Activated T-helper 1 cell treated with anti-CD3 and anti-CD28 coated beads, Interleukin-12 subunit alpha, Interleukin-12 subunit beta, Interleukin-2, Interleukin-4 antibody, amounts not matched to agents 30 ng/mL and 10 ng/mL and 1 ng/mL, durations not matched to agents 14 hours and 24 hours and 36 hours (primary cell): ENCODE results near the gene MEX3C. TPM values are rescaled to one million over a fixed set of nuclear protein-coding genes. Genes with fewer than 3 reads are reported as not detected.

Experiments
- DNase-seq: peaks from one replicate; pipeline ENCODE4 v3.0.0; 2021; ENCODE audit warnings: low spot score
- H3K27ac Mint-ChIP-seq: one replicate; pipeline ENCODE4 v1.8.0; 2021; ENCODE audit warnings: mild to moderate bottlenecking, mixed read lengths
- H3K27me3 Mint-ChIP-seq: one replicate; pipeline ENCODE4 v1.8.0; 2022; ENCODE audit warnings: mild to moderate bottlenecking, moderate library complexity, mixed read lengths; ENCODE audit not compliant: insufficient read depth
- H3K36me3 Mint-ChIP-seq: one replicate; pipeline ENCODE4 v1.8.0; 2021; ENCODE audit warnings: low read depth, mixed read lengths
- H3K4me1 Mint-ChIP-seq: one replicate; pipeline ENCODE4 v1.8.0; 2021; ENCODE audit warnings: low read depth, mixed read lengths
- H3K4me3 Mint-ChIP-seq: one replicate; pipeline ENCODE4 v1.8.0; 2021; ENCODE audit warnings: mild to moderate bottlenecking, moderate library complexity, mixed read lengths
- H3K9me3 Mint-ChIP-seq: one replicate; pipeline ENCODE4 v1.8.0; 2021; ENCODE audit warnings: mixed read lengths
- intact Hi-C: fragments of 100-400 bp; cut with micrococcal nuclease; formaldehyde crosslinking; loops from one replicate; pipeline ENCODE4 v1.15.1; 2024
- total RNA-seq: library from RNA; stranded (reverse); gene quantifications from 2 replicates; pipeline ENCODE4 v1.2.3, GENCODE V29; 2022

MEX3C gene
- total RNA-seq, 1 donor from 2014 or later = 68.0 TPM

- no peak for DNase-seq
- intact Hi-C loops = no loop called here
- Mint-ChIP-seq H3K4me1 (peaks cover 51% of the 10 kb centered on the region), H3K4me3 (no peak overlapping the region), H3K9me3 (peaks cover 3% of the 10 kb centered on the region), H3K36me3 (peaks cover 4% of the 10 kb centered on the region), H3K27ac (no peak overlapping the region), H3K27me3 (no peaks in the 10 kb centered on the region)
Measured at GRCh38 chr18:51164342-51164741, 33.1 kb downstream of the MEX3C start.

- Mint-ChIP-seq H3K27me3 (no peaks in the 10 kb centered on the region), H3K36me3 (peaks cover 4% of the 10 kb centered on the region), H3K4me3 (no peak overlapping the region), H3K4me1 (peaks cover 43% of the 10 kb centered on the region), H3K27ac (no peak overlapping the region), H3K9me3 (peaks cover under 1% of the 10 kb centered on the region)
- intact Hi-C loops = no loop called here
- DNase-seq = no peak
Measured at GRCh38 chr18:51163543-51163942, 33.9 kb downstream of the MEX3C start.

GRCh38 chr18:51162617-51163016, 34.9 kb downstream of the MEX3C start:
- Mint-ChIP-seq H3K4me3 (no peak overlapping the region), H3K9me3 (no peaks in the 10 kb centered on the region), H3K4me1 (peaks cover 34% of the 10 kb centered on the region), H3K27ac (no peak overlapping the region), H3K27me3 (no peaks in the 10 kb centered on the region), H3K36me3 (no peaks in the 10 kb centered on the region)
- DNase-seq = no peak
- intact Hi-C loops = no loop called here

- no peak overlapping the region for H3K4me3 Mint-ChIP-seq
- no peaks in the 10 kb centered on the region for H3K27me3 Mint-ChIP-seq
- no peaks in the 10 kb centered on the region for H3K9me3 Mint-ChIP-seq
- intact Hi-C loops = no loop called here
- no peaks in the 10 kb centered on the region for H3K36me3 Mint-ChIP-seq
- peaks cover 33% of the 10 kb centered on the region for H3K4me1 Mint-ChIP-seq
- DNase-seq = no peak
- no peak overlapping the region for H3K27ac Mint-ChIP-seq
Measured at GRCh38 chr18:51160646-51161045, 36.8 kb downstream of the MEX3C start.

- no peak for DNase-seq
- Mint-ChIP-seq H3K27me3 (no peaks in the 10 kb centered on the region), H3K9me3 (no peaks in the 10 kb centered on the region), H3K4me3 (no peak overlapping the region), H3K36me3 (peaks cover 4% of the 10 kb centered on the region), H3K4me1 (peaks cover 32% of the 10 kb centered on the region), H3K27ac (no peak overlapping the region)
- intact Hi-C loops = no loop called here
Measured at GRCh38 chr18:51157215-51157614, 40.3 kb downstream of the MEX3C start.

GRCh38 chr18:51154431-51155063, 42.9 kb downstream of the MEX3C start:
- intact Hi-C loops = loop anchor here (1.0 to 5.0 kb wide), 5 partner anchors 37 to 277 kb away; partner anchors contain the start of genes ELAC1, ME2, MEX3C and SMAD4
- peaks cover 48% of the 10 kb centered on the region for H3K4me1 Mint-ChIP-seq
- H3K4me3 Mint-ChIP-seq = peak overlapping the region; percentile 82
- peak overlapping the region; percentile 96 for H3K27ac Mint-ChIP-seq
- peaks cover 4% of the 10 kb centered on the region for H3K36me3 Mint-ChIP-seq
- DNase-seq = no peak
- no peaks in the 10 kb centered on the region for H3K9me3 Mint-ChIP-seq
- H3K27me3 Mint-ChIP-seq = no peaks in the 10 kb centered on the region

- DNase-seq = peak; percentile 38
- Mint-ChIP-seq H3K27me3 (no peaks in the 10 kb centered on the region), H3K4me3 (peak overlapping the region; percentile 82), H3K4me1 (peaks cover 48% of the 10 kb centered on the region), H3K36me3 (peaks cover 4% of the 10 kb centered on the region), H3K9me3 (no peaks in the 10 kb centered on the region), H3K27ac (peak overlapping the region; percentile 96)
- intact Hi-C loops = loop anchor here (1.0 to 5.0 kb wide), 5 partner anchors 37 to 277 kb away; partner anchors contain the start of genes ELAC1, ME2, MEX3C and SMAD4
Measured at GRCh38 chr18:51153659-51154371, 43.7 kb downstream of the MEX3C start.

GRCh38 chr18:51151568-51152511, 45.6 kb downstream of the MEX3C start:
- H3K4me3 Mint-ChIP-seq = peak overlapping the region; percentile 55
- H3K36me3 Mint-ChIP-seq = peaks cover 4% of the 10 kb centered on the region
- H3K27ac Mint-ChIP-seq = peak overlapping the region; percentile 95
- DNase-seq = peak; percentile 39
- intact Hi-C loops = loop anchor here (1.0 to 5.0 kb wide), 7 partner anchors 19 to 275 kb away; partner anchors contain the start of genes ELAC1, ME2 and SMAD4
- no peaks in the 10 kb centered on the region for H3K27me3 Mint-ChIP-seq
- H3K4me1 Mint-ChIP-seq = peaks cover 48% of the 10 kb centered on the region
- H3K9me3 Mint-ChIP-seq = no peaks in the 10 kb centered on the region

- Mint-ChIP-seq H3K4me3 (peak overlapping the region; percentile 35), H3K27me3 (no peaks in the 10 kb centered on the region), H3K27ac (peak overlapping the region; percentile 95), H3K36me3 (peaks cover 4% of the 10 kb centered on the region), H3K4me1 (peaks cover 48% of the 10 kb centered on the region), H3K9me3 (no peaks in the 10 kb centered on the region)
- DNase-seq = no peak
- intact Hi-C loops = loop anchor here (1.0 to 5.0 kb wide), 7 partner anchors 20 to 274 kb away; partner anchors contain the start of genes ELAC1, ME2 and SMAD4
Measured at GRCh38 chr18:51151185-51151567, 46.3 kb downstream of the MEX3C start.

- DNase-seq = no peak
- intact Hi-C loops = loop anchor here (2.0 to 5.0 kb wide), 4 partner anchors 85 to 273 kb away; partner anchors contain the start of genes ELAC1, ME2 and SMAD4
- Mint-ChIP-seq H3K4me3 (no peak overlapping the region), H3K36me3 (peaks cover 4% of the 10 kb centered on the region), H3K4me1 (peaks cover 48% of the 10 kb centered on the region), H3K27me3 (no peaks in the 10 kb centered on the region), H3K27ac (peak overlapping the region; percentile 58), H3K9me3 (no peaks in the 10 kb centered on the region)
Measured at GRCh38 chr18:51150113-51150700, 47.3 kb downstream of the MEX3C start.

- Mint-ChIP-seq H3K4me3 (no peak overlapping the region), H3K27ac (peak overlapping the region; percentile 58), H3K4me1 (peaks cover 45% of the 10 kb centered on the region)
Measured at GRCh38 chr18:51149670-51150069, 47.8 kb downstream of the MEX3C start.

GRCh38 chr18:51146909-51147308, 50.6 kb downstream of the MEX3C start:
- no peak overlapping the region for H3K27ac Mint-ChIP-seq
- intact Hi-C loops = no loop called here
- H3K9me3 Mint-ChIP-seq = no peaks in the 10 kb centered on the region
- no peak for DNase-seq
- no peak overlapping the region for H3K4me3 Mint-ChIP-seq
- no peaks in the 10 kb centered on the region for H3K36me3 Mint-ChIP-seq
- H3K27me3 Mint-ChIP-seq = peaks cover 2% of the 10 kb centered on the region
- H3K4me1 Mint-ChIP-seq = peaks cover 25% of the 10 kb centered on the region

More at GRCh38 chr18:51149670-51150069, 47.8 kb downstream of the MEX3C start:
- Mint-ChIP-seq H3K36me3 (peaks cover 4% of the 10 kb centered on the region), H3K27me3 (no peaks in the 10 kb centered on the region), H3K9me3 (no peaks in the 10 kb centered on the region)
- DNase-seq = no peak
- intact Hi-C loops = loop anchor here (2.0 to 5.0 kb wide), 4 partner anchors 85 to 272 kb away; partner anchors contain the start of genes ELAC1, ME2 and SMAD4
